Stomach (tissue), 9 donors: ENCODE results near the gene SHANK1. TPM values are rescaled to one million over a fixed set of nuclear protein-coding genes. Genes with fewer than 3 reads are reported as not detected.
"Not testable (repeated sequence)": the region's sequence is repeated elsewhere in the genome, so short reads cannot be mapped to it uniquely, and the experiment has no call there.

ENCODE experiments used
- DNase-seq, 2 donors: peaks; one replicate each; pipeline versions ENCODE4 v3.0.0 to v3.0.0-alpha.2; 2013 to 2019
- H3K27ac ChIP-seq, 5 donors: fragments of 200-600 bp in 4 of 5; sonication (generic) in 4 of 5; one replicate each; pipeline ENCODE4 v1.5.1; 2013 to 2019; ENCODE audit warnings: mild to moderate bottlenecking in 1 of 5, moderate library complexity in 1 of 5
- H3K27me3 ChIP-seq, 3 donors: fragments of 200-600 bp; sonication (generic); one replicate each; pipeline ENCODE4 v1.5.1; 2017 to 2019; ENCODE audit warnings: mixed run types in 1 of 3
- H3K36me3 ChIP-seq, 4 donors: fragments of 200-600 bp; sonication (generic); 1 replicate in 3 of 4; 2 replicates in 1 of 4; pipeline ENCODE4 v1.5.1; 2016 to 2019
- H3K4me1 ChIP-seq, 4 donors: fragments of 200-600 bp; sonication (generic); one replicate each; pipeline ENCODE4 v1.5.1; 2016 to 2019
- H3K4me3 ChIP-seq, 4 donors: fragments of 200-600 bp; sonication (generic) in 3 of 4; one replicate each; pipeline ENCODE4 v1.5.1; 2016 to 2019; ENCODE audit warnings: mild to moderate bottlenecking in 1 of 4
- H3K9me3 ChIP-seq, 4 donors: fragments of 200-600 bp; sonication (generic); one replicate each; pipeline ENCODE4 v1.5.1; 2016 to 2019
- EP300 ChIP-seq: sonication (generic); formaldehyde crosslinking; IDR thresholded peaks from one replicate; pipeline ENCODE4 v1.6.1; 2017; ENCODE audit warnings: antibody characterized with exemption
- POLR2A ChIP-seq, 4 donors: fragments of 450-650 bp; IDR thresholded peaks; one replicate each; pipeline ENCODE4 v1.6.1; 2016; ENCODE audit warnings: antibody characterized with exemption in 4 of 4, control low read depth in 2 of 4, mild to moderate bottlenecking in 1 of 4, moderate library complexity in 1 of 4
- POLR2AphosphoS5 ChIP-seq, 3 donors: sonication (generic); formaldehyde crosslinking; IDR thresholded peaks; one replicate each; pipeline ENCODE4 v1.6.1; 2016; ENCODE audit warnings: antibody characterized with exemption in 3 of 3
- WGBS, 5 donors: extraction: QIAGEN DNeasy Blood & Tissue Kit in 3 of 5; methylation state at CpG; one replicate each; pipeline versions ENCODE4 v1.1.5 to v1.1.7; 2013 to 2018; 5-methylcytosine and 5-hydroxymethylcytosine counted together
- intact Hi-C: fragments of 100-400 bp; cut with DNase I; formaldehyde crosslinking; loops from one replicate; pipeline ENCODE4 v1.15.1; 2023; ENCODE audit warnings: low total_unique reads
- polyA plus RNA-seq, 3 donors: library from polyadenylated mRNA; stranded (reverse); fragments of 200-250 nt; gene quantifications; one replicate each; pipeline ENCODE4 v1.2.3, GENCODE V29; 2013
- total RNA-seq, 5 donors: library from RNA; depleted of rRNA; stranded (reverse); fragments of >200 nt; gene quantifications; one replicate each; pipeline versions ENCODE4 v1.1.0 to v1.2.3, GENCODE V29; 2014 to 2016
- TF ChIP-seq, protein P1 (sequence below), 7 experiments: fragments of 450-650 bp in 4 of 7; fragments of 200-600 bp in 3 of 7; sonication (generic) in 3 of 7; IDR thresholded peaks; one replicate each; pipeline ENCODE4 v1.5.1; 2016 to 2019; ENCODE audit warnings: antibody characterized with exemption in 7 of 7, control low read depth in 2 of 7, mild to moderate bottlenecking in 1 of 7
- donor health status: healthy with polysubstance abuse.
- donor health status: Bipolar disorder and iron deficiency.
- donor health status: healthy.

SHANK1 gene
- total and polyA plus RNA-seq, 8 donors, result 0.15 to 1.5 (median 0.67) TPM; not detected in 4

DNA sequence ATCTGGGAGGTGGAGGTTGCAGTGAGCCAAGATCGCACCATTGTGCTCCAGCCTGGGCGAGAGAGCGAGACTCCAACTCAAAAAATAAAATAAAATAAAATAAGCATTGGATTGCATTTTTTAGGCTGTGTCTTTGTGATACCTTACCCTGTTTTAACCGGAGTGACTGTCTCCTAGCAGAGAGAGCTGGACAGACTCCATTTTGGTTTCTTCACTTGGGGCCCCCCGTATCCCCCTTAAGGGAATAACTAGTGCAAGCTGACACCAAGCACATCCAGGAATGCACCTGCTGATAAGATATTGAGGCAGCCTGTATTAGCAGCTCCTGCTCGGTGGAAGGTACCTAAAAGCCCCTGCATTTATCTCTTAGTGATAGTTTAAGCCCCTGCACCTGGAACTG, 29.9 kb upstream of the SHANK1 start:
- no peak for DNase-seq
- no peaks in the 10 kb centered on the region for H3K9me3 ChIP-seq
- no peaks in the 10 kb centered on the region for H3K4me1 ChIP-seq
- TF ChIP-seq EP300 (no peak), POLR2AphosphoS5 (IDR thresholded peaks at IDR 0.05) (no peak), POLR2A (IDR thresholded peaks at IDR 0.05) (no peak)
- TF ChIP-seq, protein P1, sequence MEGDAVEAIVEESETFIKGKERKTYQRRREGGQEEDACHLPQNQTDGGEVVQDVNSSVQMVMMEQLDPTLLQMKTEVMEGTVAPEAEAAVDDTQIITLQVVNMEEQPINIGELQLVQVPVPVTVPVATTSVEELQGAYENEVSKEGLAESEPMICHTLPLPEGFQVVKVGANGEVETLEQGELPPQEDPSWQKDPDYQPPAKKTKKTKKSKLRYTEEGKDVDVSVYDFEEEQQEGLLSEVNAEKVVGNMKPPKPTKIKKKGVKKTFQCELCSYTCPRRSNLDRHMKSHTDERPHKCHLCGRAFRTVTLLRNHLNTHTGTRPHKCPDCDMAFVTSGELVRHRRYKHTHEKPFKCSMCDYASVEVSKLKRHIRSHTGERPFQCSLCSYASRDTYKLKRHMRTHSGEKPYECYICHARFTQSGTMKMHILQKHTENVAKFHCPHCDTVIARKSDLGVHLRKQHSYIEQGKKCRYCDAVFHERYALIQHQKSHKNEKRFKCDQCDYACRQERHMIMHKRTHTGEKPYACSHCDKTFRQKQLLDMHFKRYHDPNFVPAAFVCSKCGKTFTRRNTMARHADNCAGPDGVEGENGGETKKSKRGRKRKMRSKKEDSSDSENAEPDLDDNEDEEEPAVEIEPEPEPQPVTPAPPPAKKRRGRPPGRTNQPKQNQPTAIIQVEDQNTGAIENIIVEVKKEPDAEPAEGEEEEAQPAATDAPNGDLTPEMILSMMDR (IDR thresholded peaks at IDR 0.05), result no peak
- H3K27me3 ChIP-seq, result peaks cover 0 to 63% (median 0%) of the 10 kb centered on the region in 3 donors
- no peak overlapping the region for H3K4me3 ChIP-seq
- H3K27ac ChIP-seq, result no peak overlapping the region
- intact Hi-C loops, result no loop called here
- WGBS, 5 donors, result 55 to 60% (median 58%) methylated on average over 6 of the region's 6 CpGs
- H3K36me3 ChIP-seq, result no peaks in the 10 kb centered on the region

- intact Hi-C loops, result not testable (repeated sequence)
These were observed 27.5 kb upstream of the SHANK1 start for GRCh38 chr19:50747141-50747540.

GRCh38 chr19:50745221-50745620, 25.6 kb upstream of the SHANK1 start:
- Histone ChIP-seq H3K27ac (no peak overlapping the region), H3K4me1 (no peaks in the 10 kb centered on the region), H3K9me3 (no peaks in the 10 kb centered on the region), H3K27me3 (peaks cover 0 to 66% (median 10%) of the 10 kb centered on the region in 3 donors), H3K4me3 (no peak overlapping the region), H3K36me3 (no peaks in the 10 kb centered on the region)
- intact Hi-C loops, result no loop called here
- no peak for DNase-seq
- TF ChIP-seq, protein P1 (IDR thresholded peaks at IDR 0.05), result no peak
- no peak for TF ChIP-seq POLR2A (IDR thresholded peaks at IDR 0.05)
- TF ChIP-seq POLR2AphosphoS5 (IDR thresholded peaks at IDR 0.05), result no peak
- TF ChIP-seq EP300, result no peak
- 73 to 84% (median 80%) methylated on average over 10 of the region's 10 CpGs for WGBS, 5 donors

More at GRCh38 chr19:50747141-50747540, 27.5 kb upstream of the SHANK1 start:
- H3K27ac ChIP-seq, H3K4me1 ChIP-seq, H3K36me3 ChIP-seq, H3K9me3 ChIP-seq, H3K4me3 ChIP-seq, DNase-seq: not testable (repeated sequence)
- WGBS, 5 donors, result 89 to 92% (median 92%) methylated on average over 14 of the region's 14 CpGs
- peaks cover 0 to 59% (median 0%) of the 10 kb centered on the region in 3 donors for H3K27me3 ChIP-seq

GRCh38 chr19:50743537-50743936, 23.9 kb upstream of the SHANK1 start:
- no peak overlapping the region for H3K27ac ChIP-seq
- H3K4me3 ChIP-seq, result no peak overlapping the region
- H3K27me3 ChIP-seq, result peaks cover 0 to 67% (median 15%) of the 10 kb centered on the region in 3 donors
- no peaks in the 10 kb centered on the region for H3K9me3 ChIP-seq
- 86 to 90% (median 87%) methylated on average over 6 of the region's 6 CpGs for WGBS, 5 donors
- H3K4me1 ChIP-seq, result no peaks in the 10 kb centered on the region
- DNase-seq, result no peak
- no peaks in the 10 kb centered on the region for H3K36me3 ChIP-seq
- intact Hi-C loops, result no loop called here
- TF ChIP-seq, protein P1 (IDR thresholded peaks at IDR 0.05), result no peak
- TF ChIP-seq EP300, result no peak
- TF ChIP-seq POLR2A (IDR thresholded peaks at IDR 0.05), result no peak
- no peak for TF ChIP-seq POLR2AphosphoS5 (IDR thresholded peaks at IDR 0.05)

GRCh38 chr19:50741179-50741933, 21.8 kb upstream of the SHANK1 start:
- DNase-seq, result no peak
- 48 to 58% (median 50%) methylated on average over 17 to 18 of the region's 18 CpGs for WGBS, 5 donors
- Histone ChIP-seq H3K36me3 (no peaks in the 10 kb centered on the region), H3K27me3 (peaks cover 0 to 73% (median 15%) of the 10 kb centered on the region in 3 donors), H3K27ac (no peak overlapping the region), H3K4me3 (no peak overlapping the region), H3K4me1 (no peaks in the 10 kb centered on the region), H3K9me3 (no peaks in the 10 kb centered on the region)
- intact Hi-C loops, result no loop called here
- TF ChIP-seq, protein P1 (IDR thresholded peaks at IDR 0.05), result no peak
- TF ChIP-seq EP300, result no peak
- no peak for TF ChIP-seq POLR2AphosphoS5 (IDR thresholded peaks at IDR 0.05)
- TF ChIP-seq POLR2A (IDR thresholded peaks at IDR 0.05), result no peak
